Measurements from ENCODE around the gene KCTD2. TPM values are rescaled to one million over a fixed set of nuclear protein-coding genes. Genes with fewer than 3 reads are reported as not detected.

KCTD2 gene
- polyA plus RNA-seq, 2 donors, result 10.0 to 11.5 TPM

DNA sequence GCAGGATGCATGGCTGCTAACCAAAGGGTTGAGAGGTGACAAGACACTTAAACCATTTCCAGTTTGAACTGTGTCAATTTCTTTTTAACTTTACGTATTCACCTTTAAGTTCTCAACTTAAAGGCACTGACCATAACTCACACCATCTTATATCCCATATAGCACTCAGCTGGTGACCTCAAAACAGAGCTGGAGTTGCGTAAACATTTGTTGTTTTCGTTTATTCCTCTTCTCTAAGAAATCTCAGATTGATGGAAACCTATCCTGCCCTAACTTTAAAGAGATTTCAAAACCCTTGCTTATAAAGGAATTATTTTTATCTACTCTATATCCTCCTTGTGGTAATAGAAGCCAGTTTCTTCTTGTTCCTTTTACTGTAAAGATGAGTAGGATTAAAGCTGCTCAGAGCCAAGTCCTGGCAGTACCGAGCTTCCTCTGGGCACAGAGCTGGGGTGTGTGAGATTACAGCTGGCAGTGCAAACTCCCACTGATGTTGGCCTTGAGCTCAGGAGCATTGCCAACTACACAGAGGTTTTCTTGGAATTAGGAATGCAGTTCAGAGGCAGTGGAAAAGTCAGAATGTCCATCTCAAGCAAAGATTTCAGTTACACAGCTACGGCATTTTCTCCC, 1.3 kb downstream of the KCTD2 start:
- Histone ChIP-seq H3K9me3 (ENCODE audit: control insufficient read depth in 2 of 2, insufficient read depth in 1 of 2, low read depth in 1 of 2, low read length in 1 of 2) (no peaks in the 10 kb centered on the region), H3K36me3 (ENCODE audit: control insufficient read depth in 2 of 2, insufficient read depth in 2 of 2, low read length in 1 of 2) (peaks cover 3 to 8% of the 10 kb centered on the region in 2 donors), H3K27me3 (ENCODE audit: control insufficient read depth in 1 of 2, insufficient read depth in 2 of 2, low read length in 2 of 2) (no peaks in the 10 kb centered on the region), H3K27ac (ENCODE audit: low read depth in 2 of 2, low read length in 1 of 2) (peak overlapping the region; percentile 98 to 99), H3K4me3 (ENCODE audit: low read depth in 1 of 2, low read length in 2 of 2) (peak overlapping the region in 1 of 2 donors; percentile 83), H3K4me1 (ENCODE audit: control insufficient read depth in 2 of 2, insufficient read depth in 2 of 2, low read length in 1 of 2) (peaks cover 0 to 2% of the 10 kb centered on the region in 2 donors)
- WGBS, 2 donors, result 18 to 31% methylated on average over 5 of the region's 5 CpGs

- no peak overlapping the region for H3K4me3 ChIP-seq (ENCODE audit: low read depth in 1 of 2, low read length in 2 of 2)
- peaks cover 0 to 2% of the 10 kb centered on the region in 2 donors for H3K4me1 ChIP-seq (ENCODE audit: control insufficient read depth in 2 of 2, insufficient read depth in 2 of 2, low read length in 1 of 2)
- H3K9me3 ChIP-seq (ENCODE audit: control insufficient read depth in 2 of 2, insufficient read depth in 1 of 2, low read depth in 1 of 2, low read length in 1 of 2), result no peaks in the 10 kb centered on the region
- WGBS, 2 donors, result 75 to 81% methylated on average over 5 of the region's 5 CpGs
- H3K36me3 ChIP-seq (ENCODE audit: control insufficient read depth in 2 of 2, insufficient read depth in 2 of 2, low read length in 1 of 2), result peaks cover 3 to 11% of the 10 kb centered on the region in 2 donors
- H3K27ac ChIP-seq (ENCODE audit: low read depth in 2 of 2, low read length in 1 of 2), result no peak overlapping the region
- H3K27me3 ChIP-seq (ENCODE audit: control insufficient read depth in 1 of 2, insufficient read depth in 2 of 2, low read length in 2 of 2), result no peaks in the 10 kb centered on the region
These were observed 2.0 kb downstream of the KCTD2 start for GRCh38 chr17:75049057-75049456.

DNA sequence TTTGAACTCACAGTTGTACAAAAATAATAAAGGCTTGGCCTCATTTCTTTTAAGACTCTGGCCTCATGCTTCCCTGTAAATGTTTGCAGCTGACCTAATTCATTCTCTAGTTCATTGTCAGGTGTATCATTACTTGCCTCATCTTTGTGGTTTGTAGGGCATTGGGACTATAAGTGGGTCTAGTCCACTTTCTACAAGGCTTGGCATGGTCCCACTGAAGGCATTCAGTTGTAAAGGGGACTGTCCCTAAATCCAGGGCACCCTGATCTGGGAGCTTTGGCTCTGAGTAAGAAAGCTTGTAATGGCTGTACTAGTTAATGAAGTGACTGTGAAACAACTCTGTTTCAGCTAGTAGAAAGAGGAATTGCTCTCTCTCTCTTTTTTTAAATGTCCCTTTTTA, 2.7 kb downstream of the KCTD2 start:
- Histone ChIP-seq H3K27ac (ENCODE audit: low read depth in 2 of 2, low read length in 1 of 2) (no peak overlapping the region), H3K9me3 (ENCODE audit: control insufficient read depth in 2 of 2, insufficient read depth in 1 of 2, low read depth in 1 of 2, low read length in 1 of 2) (no peaks in the 10 kb centered on the region), H3K27me3 (ENCODE audit: control insufficient read depth in 1 of 2, insufficient read depth in 2 of 2, low read length in 2 of 2) (no peaks in the 10 kb centered on the region), H3K4me1 (ENCODE audit: control insufficient read depth in 2 of 2, insufficient read depth in 2 of 2, low read length in 1 of 2) (peaks cover 0 to 2% of the 10 kb centered on the region in 2 donors), H3K36me3 (ENCODE audit: control insufficient read depth in 2 of 2, insufficient read depth in 2 of 2, low read length in 1 of 2) (peaks cover 3 to 11% of the 10 kb centered on the region in 2 donors), H3K4me3 (ENCODE audit: low read depth in 1 of 2, low read length in 2 of 2) (no peak overlapping the region)

DNA sequence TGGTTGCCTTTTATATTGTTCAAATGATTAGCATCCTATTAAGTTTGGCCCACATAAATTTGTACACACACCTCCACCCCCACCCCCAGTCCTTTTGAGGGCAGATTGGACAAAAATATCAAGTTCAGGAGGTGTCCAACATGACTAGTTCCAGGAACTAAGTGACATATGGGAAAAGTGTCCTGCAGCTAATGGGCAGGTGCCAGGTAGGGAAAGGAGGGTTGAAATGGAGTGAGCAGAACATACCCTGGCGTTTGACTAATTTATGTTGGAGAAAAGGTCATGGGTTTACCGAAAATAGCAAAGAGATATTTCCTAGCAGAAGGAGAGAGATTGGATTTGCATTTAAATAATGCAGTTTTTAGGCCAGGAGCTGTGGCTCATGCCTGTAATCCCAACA, 4.9 kb downstream of the KCTD2 start:
- Histone ChIP-seq H3K4me3 (ENCODE audit: low read depth in 1 of 2, low read length in 2 of 2) (no peak overlapping the region), H3K9me3 (ENCODE audit: control insufficient read depth in 2 of 2, insufficient read depth in 1 of 2, low read depth in 1 of 2, low read length in 1 of 2) (no peaks in the 10 kb centered on the region), H3K4me1 (ENCODE audit: control insufficient read depth in 2 of 2, insufficient read depth in 2 of 2, low read length in 1 of 2) (no peaks in the 10 kb centered on the region), H3K36me3 (ENCODE audit: control insufficient read depth in 2 of 2, insufficient read depth in 2 of 2, low read length in 1 of 2) (peaks cover 3 to 11% of the 10 kb centered on the region in 2 donors), H3K27ac (ENCODE audit: low read depth in 2 of 2, low read length in 1 of 2) (no peak overlapping the region), H3K27me3 (ENCODE audit: control insufficient read depth in 1 of 2, insufficient read depth in 2 of 2, low read length in 2 of 2) (no peaks in the 10 kb centered on the region)
- WGBS, 2 donors, result 80 to 86% methylated on average over 2 of the region's 2 CpGs

DNA sequence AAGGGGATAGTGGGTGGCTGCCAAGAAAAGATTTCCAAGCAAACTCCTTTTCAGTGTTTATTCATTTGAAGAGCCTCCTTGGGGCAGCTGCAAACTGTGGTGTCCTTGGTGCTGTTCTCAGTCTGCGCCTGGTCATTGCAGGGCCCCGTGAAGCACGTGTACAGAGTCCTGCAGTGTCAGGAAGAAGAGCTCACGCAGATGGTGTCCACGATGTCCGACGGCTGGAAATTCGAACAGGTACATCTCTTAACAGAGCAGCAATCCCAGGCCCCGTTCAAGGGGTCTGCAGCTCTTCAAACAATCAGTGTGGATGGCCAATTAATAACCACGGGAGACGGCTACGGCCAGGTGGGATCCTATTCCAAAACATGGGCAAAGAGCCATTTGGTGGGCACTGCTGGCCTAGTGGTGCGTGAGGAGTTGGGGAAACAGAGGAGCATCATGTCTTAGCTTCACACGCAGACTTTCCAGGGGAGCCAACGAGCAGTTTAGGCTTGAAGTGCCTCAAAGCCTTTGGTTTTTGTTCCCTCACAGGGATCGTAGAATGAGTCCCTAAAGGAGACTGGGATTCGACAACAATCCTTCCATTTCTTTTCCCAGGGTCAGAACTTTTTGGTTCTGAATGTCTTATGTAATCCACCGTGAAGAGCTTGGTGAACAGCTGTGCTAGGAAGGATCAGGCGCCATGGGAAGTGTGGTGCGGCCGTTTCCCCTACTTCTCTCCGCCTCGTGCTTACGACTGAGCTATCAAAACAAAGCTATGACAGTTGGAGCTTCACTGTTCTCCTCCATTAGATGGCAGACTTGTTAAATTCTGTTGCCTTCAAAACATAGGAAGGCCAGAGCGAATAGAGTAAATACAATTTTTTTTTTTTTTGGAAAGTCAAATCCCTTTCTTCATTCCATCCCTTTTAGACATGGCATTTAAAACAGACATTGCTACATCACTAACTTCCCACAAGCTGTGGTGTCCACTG, 12.6 kb downstream of the KCTD2 start:
- H3K27me3 ChIP-seq (ENCODE audit: control insufficient read depth in 1 of 2, insufficient read depth in 2 of 2, low read length in 2 of 2), result no peaks in the 10 kb centered on the region
- no peaks in the 10 kb centered on the region for H3K9me3 ChIP-seq (ENCODE audit: control insufficient read depth in 2 of 2, insufficient read depth in 1 of 2, low read depth in 1 of 2, low read length in 1 of 2)
- peaks cover 10 to 24% of the 10 kb centered on the region in 2 donors for H3K36me3 ChIP-seq (ENCODE audit: control insufficient read depth in 2 of 2, insufficient read depth in 2 of 2, low read length in 1 of 2)
- peak overlapping the region; percentile 2 to 72 for H3K27ac ChIP-seq (ENCODE audit: low read depth in 2 of 2, low read length in 1 of 2)
- 65 to 68% methylated on average over 25 of the region's 25 CpGs for WGBS, 2 donors
- peaks cover 0 to 3% of the 10 kb centered on the region in 2 donors for H3K4me1 ChIP-seq (ENCODE audit: control insufficient read depth in 2 of 2, insufficient read depth in 2 of 2, low read length in 1 of 2)
- no peak overlapping the region for H3K4me3 ChIP-seq (ENCODE audit: low read depth in 1 of 2, low read length in 2 of 2)

DNA sequence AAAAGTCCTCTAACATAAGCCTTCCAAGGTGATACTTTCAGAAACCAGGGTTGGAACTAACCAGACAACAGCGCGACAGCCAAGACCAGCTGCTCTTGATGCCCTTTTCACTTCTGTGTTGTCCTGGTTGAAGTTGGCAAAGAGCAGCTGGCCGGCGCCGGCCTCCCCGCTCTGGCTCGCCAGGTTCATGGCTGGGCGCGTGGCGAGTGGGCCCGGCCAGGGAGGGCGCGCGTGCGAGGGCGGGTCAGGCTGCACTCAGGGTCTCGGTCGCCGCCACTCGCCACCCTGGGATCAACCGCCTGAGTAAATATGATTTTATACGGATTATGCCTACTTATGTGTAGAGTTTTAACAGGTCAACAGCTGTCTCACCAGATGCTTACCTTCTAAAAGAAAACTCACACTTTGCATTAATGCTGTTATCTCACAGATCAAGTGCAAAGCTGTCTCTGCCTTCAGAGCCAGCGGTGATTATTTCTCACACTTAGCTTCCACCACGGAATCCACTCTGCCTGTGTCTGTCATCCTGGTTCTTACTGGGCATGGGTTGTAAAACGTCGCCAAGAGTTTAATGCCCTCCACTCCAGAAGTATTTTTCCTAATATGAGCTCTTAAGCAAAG, 13.5 kb downstream of the KCTD2 start:
- H3K4me1 ChIP-seq (ENCODE audit: control insufficient read depth in 2 of 2, insufficient read depth in 2 of 2, low read length in 1 of 2), result peaks cover 0 to 3% of the 10 kb centered on the region in 2 donors
- H3K36me3 ChIP-seq (ENCODE audit: control insufficient read depth in 2 of 2, insufficient read depth in 2 of 2, low read length in 1 of 2), result peaks cover 10 to 31% of the 10 kb centered on the region in 2 donors
- peak overlapping the region in 1 of 2 donors; percentile 68 for H3K27ac ChIP-seq (ENCODE audit: low read depth in 2 of 2, low read length in 1 of 2)
- no peaks in the 10 kb centered on the region for H3K9me3 ChIP-seq (ENCODE audit: control insufficient read depth in 2 of 2, insufficient read depth in 1 of 2, low read depth in 1 of 2, low read length in 1 of 2)
- no peaks in the 10 kb centered on the region for H3K27me3 ChIP-seq (ENCODE audit: control insufficient read depth in 1 of 2, insufficient read depth in 2 of 2, low read length in 2 of 2)
- H3K4me3 ChIP-seq (ENCODE audit: low read depth in 1 of 2, low read length in 2 of 2), result no peak overlapping the region
- 94 to 96% methylated on average over 26 of the region's 26 CpGs for WGBS, 2 donors

DNA sequence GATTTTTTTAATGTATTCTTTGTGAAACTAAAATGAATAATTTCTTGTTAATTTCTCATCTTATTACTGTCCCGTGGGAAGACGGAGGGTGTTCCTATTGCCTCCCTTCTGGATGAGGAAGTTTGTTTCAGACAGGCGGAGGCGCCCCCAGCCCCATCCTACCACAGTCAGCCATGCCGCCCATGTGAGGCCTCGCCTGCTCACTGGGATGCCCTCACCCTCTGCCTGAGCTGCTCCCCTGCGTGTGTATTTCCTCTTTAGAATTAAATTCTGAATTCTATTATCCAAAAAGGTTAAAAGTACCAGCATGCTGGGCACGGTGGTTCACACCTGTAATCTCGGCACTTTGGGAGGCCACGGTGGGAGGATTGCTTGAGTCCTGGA, 14.0 kb downstream of the KCTD2 start:
- peaks cover 0 to 3% of the 10 kb centered on the region in 2 donors for H3K4me1 ChIP-seq (ENCODE audit: control insufficient read depth in 2 of 2, insufficient read depth in 2 of 2, low read length in 1 of 2)
- WGBS, 2 donors, result 95 to 97% methylated on average over 10 of the region's 10 CpGs
- H3K4me3 ChIP-seq (ENCODE audit: low read depth in 1 of 2, low read length in 2 of 2), result no peak overlapping the region
- H3K27ac ChIP-seq (ENCODE audit: low read depth in 2 of 2, low read length in 1 of 2), result no peak overlapping the region
- H3K9me3 ChIP-seq (ENCODE audit: control insufficient read depth in 2 of 2, insufficient read depth in 1 of 2, low read depth in 1 of 2, low read length in 1 of 2), result no peaks in the 10 kb centered on the region
- H3K36me3 ChIP-seq (ENCODE audit: control insufficient read depth in 2 of 2, insufficient read depth in 2 of 2, low read length in 1 of 2), result peaks cover 10 to 31% of the 10 kb centered on the region in 2 donors
- H3K27me3 ChIP-seq (ENCODE audit: control insufficient read depth in 1 of 2, insufficient read depth in 2 of 2, low read length in 2 of 2), result no peaks in the 10 kb centered on the region

DNA sequence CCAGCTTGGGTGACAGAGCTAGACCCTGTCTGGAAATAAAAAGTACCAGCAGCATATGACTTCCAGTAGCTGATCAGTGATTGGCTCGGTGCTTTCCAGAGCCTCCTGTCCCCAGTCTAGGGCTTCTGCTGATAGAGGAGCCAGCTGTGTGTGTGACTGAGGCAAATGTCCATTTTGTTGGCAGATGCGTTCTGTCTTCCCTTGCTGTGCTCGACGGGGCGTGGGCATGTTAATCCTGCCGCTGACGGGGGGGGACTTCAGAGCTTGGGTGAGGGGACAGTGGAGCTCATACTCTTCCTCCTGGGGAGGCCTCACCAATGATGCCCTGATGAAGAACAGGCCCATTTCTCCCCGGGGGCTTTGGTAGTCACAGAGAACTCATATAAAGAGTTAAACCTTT, 14.6 kb downstream of the KCTD2 start:
- H3K27me3 ChIP-seq (ENCODE audit: control insufficient read depth in 1 of 2, insufficient read depth in 2 of 2, low read length in 2 of 2), result no peaks in the 10 kb centered on the region
- 85 to 87% methylated on average over 8 of the region's 8 CpGs for WGBS, 2 donors
- H3K9me3 ChIP-seq (ENCODE audit: control insufficient read depth in 2 of 2, insufficient read depth in 1 of 2, low read depth in 1 of 2, low read length in 1 of 2), result no peaks in the 10 kb centered on the region
- H3K4me1 ChIP-seq (ENCODE audit: control insufficient read depth in 2 of 2, insufficient read depth in 2 of 2, low read length in 1 of 2), result peaks cover 0 to 3% of the 10 kb centered on the region in 2 donors
- no peak overlapping the region for H3K27ac ChIP-seq (ENCODE audit: low read depth in 2 of 2, low read length in 1 of 2)
- peaks cover 10 to 31% of the 10 kb centered on the region in 2 donors for H3K36me3 ChIP-seq (ENCODE audit: control insufficient read depth in 2 of 2, insufficient read depth in 2 of 2, low read length in 1 of 2)
- no peak overlapping the region for H3K4me3 ChIP-seq (ENCODE audit: low read depth in 1 of 2, low read length in 2 of 2)

DNA sequence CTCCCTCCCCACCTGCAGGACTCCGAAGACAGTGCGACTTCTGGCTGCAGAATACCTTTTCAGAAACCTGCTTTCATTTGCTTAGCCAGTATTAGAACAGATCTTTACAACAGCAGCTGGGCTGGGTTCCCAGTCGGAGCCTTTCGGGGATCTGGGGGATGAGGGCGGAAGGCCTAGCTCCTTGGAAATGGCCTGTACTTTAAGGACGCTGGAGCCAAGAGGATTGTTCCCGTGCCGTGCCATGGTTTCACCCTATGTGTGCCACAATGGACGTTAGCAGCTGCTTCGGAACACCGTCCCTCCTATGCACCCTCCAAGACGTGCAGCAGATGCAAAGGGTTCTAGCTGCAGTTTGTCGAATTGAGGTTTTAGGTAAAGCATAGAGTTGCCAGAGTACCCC, 16.2 kb downstream of the KCTD2 start:
- Histone ChIP-seq H3K27ac (ENCODE audit: low read depth in 2 of 2, low read length in 1 of 2) (no peak overlapping the region), H3K36me3 (ENCODE audit: control insufficient read depth in 2 of 2, insufficient read depth in 2 of 2, low read length in 1 of 2) (peaks cover 10 to 31% of the 10 kb centered on the region in 2 donors), H3K4me3 (ENCODE audit: low read depth in 1 of 2, low read length in 2 of 2) (no peak overlapping the region), H3K4me1 (ENCODE audit: control insufficient read depth in 2 of 2, insufficient read depth in 2 of 2, low read length in 1 of 2) (peaks cover 0 to 7% of the 10 kb centered on the region in 2 donors), H3K9me3 (ENCODE audit: control insufficient read depth in 2 of 2, insufficient read depth in 1 of 2, low read depth in 1 of 2, low read length in 1 of 2) (no peaks in the 10 kb centered on the region), H3K27me3 (ENCODE audit: control insufficient read depth in 1 of 2, insufficient read depth in 2 of 2, low read length in 2 of 2) (no peaks in the 10 kb centered on the region)
- WGBS, 2 donors, result 89 to 93% methylated on average over 13 of the region's 13 CpGs

Measured in esophagus (tissue), 2 donors.